ENCODE results near the gene ANKRD13B.

ANKRD13B gene

GRCh38 chr17:29597361-29598172, 4.6 kb downstream of the ANKRD13B start:
- Histone ChIP-seq H3K27ac (ENCODE audit: extremely low read depth, low read depth, low read length) (peak overlapping the region; percentile 61), H3K4me3 (ENCODE audit: low read depth, low read length) (no peak overlapping the region), H3K36me3 (ENCODE audit: control insufficient read depth in 2 of 2, insufficient read depth in 1 of 2, low read length in 2 of 2) (no peaks in the 10 kb centered on the region), H3K4me1 (ENCODE audit: control insufficient read depth, insufficient read depth, low read length) (peaks cover 29% of the 10 kb centered on the region), H3K9me3 (ENCODE audit: control insufficient read depth, insufficient read depth, low read depth, low read length) (no peaks in the 10 kb centered on the region)
- ChIA-PET POLR2A (interaction anchor here (0.5 to 1.4 kb wide), 3 partner anchors 21 to 834 kb away, joined by 3 to 6 read pairs (median 3); partner anchors contain the start of gene CORO6), CTCF (interaction anchor here (0.9 to 1.7 kb wide), 4 partner anchors 21 to 424 kb away, joined by 3 to 8 read pairs (median 4); no protein-coding TSS in a partner anchor)
- TF ChIP-seq PATZ1 (tag by site-specific recombination; IDR thresholded peaks at IDR 0.05) (peak; percentile 61), ZNF704 (tag by site-specific recombination; IDR thresholded peaks at IDR 0.05) (no peak), ZXDB (tag by site-specific recombination; IDR thresholded peaks at IDR 0.05) (no peak), ZNF366 (tag by site-specific recombination; conservative IDR thresholded peaks at IDR 0.05) (peak; percentile 39; the same call in 1 of the 2 replicates), SP7 (tag by site-specific recombination; IDR thresholded peaks at IDR 0.05) (0 out of 2 replicates have a peak, but pooled peaks have one; percentile 63), ZNF280D (tag by site-specific recombination; IDR thresholded peaks at IDR 0.05) (no peak), ZNF449 (tag by site-specific recombination; IDR thresholded peaks at IDR 0.05) (peak; percentile 97), ZBTB44 (tag by site-specific recombination; IDR thresholded peaks at IDR 0.05) (peak; percentile 99), SALL2 (tag by site-specific recombination; IDR thresholded peaks at IDR 0.05; ENCODE audit: borderline replicate concordance) (no peak), ZBTB17 (tag by site-specific recombination; IDR thresholded peaks at IDR 0.05) (0 out of 2 replicates have a peak, but pooled peaks have one; percentile 31), ZBTB21 (tag by site-specific recombination; IDR thresholded peaks at IDR 0.05) (no peak), ZNF596 (tag by site-specific recombination; IDR thresholded peaks at IDR 0.05) (0 out of 2 replicates have a peak, but pooled peaks have one; percentile 15), ZNF335 (tag by site-specific recombination; conservative IDR thresholded peaks at IDR 0.05) (peak; percentile 26; the same call in 1 of the 2 replicates), PRDM4 (tag by site-specific recombination; IDR thresholded peaks at IDR 0.05) (no peak), ZNF341 (tag by site-specific recombination; IDR thresholded peaks at IDR 0.05; ENCODE audit: low read depth) (peak; percentile 71), ZNF585B (tag by site-specific recombination; IDR thresholded peaks at IDR 0.05) (no peak), ZNF148 (tag by site-specific recombination; IDR thresholded peaks at IDR 0.05; ENCODE audit: borderline replicate concordance) (no peak), ZNF23 (tag by site-specific recombination; IDR thresholded peaks at IDR 0.05; ENCODE audit: borderline replicate concordance) (no peak), GLI2 (tag by site-specific recombination; IDR thresholded peaks at IDR 0.05; ENCODE audit: borderline replicate concordance, low read depth) (no peak)
